HG02571 (cell line): ENCODE measurements around the gene TFR2.
"Not testable (repeated sequence)": the region's sequence is repeated elsewhere in the genome, so short reads cannot be mapped to it uniquely, and the experiment has no call there.

Experiments
- ATAC-seq: cut with Tn5 transposase; IDR thresholded peaks from one replicate; pipeline ENCODE4 v1.9.1; 2021; ENCODE audit warnings: mild to moderate bottlenecking, moderate library complexity; ENCODE audit not compliant: unreplicated experiment

The TFR2 gene

GRCh38 chr7:100678291-100678984 lies 37.1 kb upstream of the TFR2 start:
- no peak for ATAC-seq

- ATAC-seq: no peak
Measured at GRCh38 chr7:100677308-100678267, 36.2 kb upstream of the TFR2 start.

- no peak for ATAC-seq
Measured at GRCh38 chr7:100676501-100677306, 35.4 kb upstream of the TFR2 start.

- peak; percentile 34 for ATAC-seq
Measured at GRCh38 chr7:100675581-100676350, 34.4 kb upstream of the TFR2 start.

DNA sequence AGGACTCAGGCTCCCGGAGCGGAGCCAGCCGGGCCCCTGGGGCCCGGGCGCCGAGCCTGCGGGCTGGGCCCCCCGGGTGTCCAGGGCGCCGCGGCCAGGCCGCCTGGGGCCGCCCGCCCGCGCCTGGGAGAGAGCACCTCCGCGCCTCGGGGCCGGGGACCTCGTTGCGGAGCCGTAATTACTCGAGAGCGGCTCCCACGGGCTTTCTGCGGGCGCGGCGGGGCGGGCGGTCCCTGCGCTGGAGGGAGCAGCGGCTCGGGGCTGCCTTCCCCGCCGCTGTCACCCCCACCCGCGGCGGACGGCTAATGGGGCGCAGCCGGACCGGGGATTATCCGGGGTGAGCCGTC lies 33.7 kb upstream of the TFR2 start:
- no peak for ATAC-seq

GRCh38 chr7:100674411-100675104 lies 33.2 kb upstream of the TFR2 start:
- no peak for ATAC-seq

- ATAC-seq: no peak
Measured at GRCh38 chr7:100673942-100674410, 32.6 kb upstream of the TFR2 start.

- peak; percentile 52 for ATAC-seq
Measured at GRCh38 chr7:100673302-100673941, 32.1 kb upstream of the TFR2 start, which contains the start of gene GNB2. Gene GNB2, plus strand, starts transcription at chr7:100673740. Its CDS starts 2,526 bp downstream, at chr7:100676266.

DNA sequence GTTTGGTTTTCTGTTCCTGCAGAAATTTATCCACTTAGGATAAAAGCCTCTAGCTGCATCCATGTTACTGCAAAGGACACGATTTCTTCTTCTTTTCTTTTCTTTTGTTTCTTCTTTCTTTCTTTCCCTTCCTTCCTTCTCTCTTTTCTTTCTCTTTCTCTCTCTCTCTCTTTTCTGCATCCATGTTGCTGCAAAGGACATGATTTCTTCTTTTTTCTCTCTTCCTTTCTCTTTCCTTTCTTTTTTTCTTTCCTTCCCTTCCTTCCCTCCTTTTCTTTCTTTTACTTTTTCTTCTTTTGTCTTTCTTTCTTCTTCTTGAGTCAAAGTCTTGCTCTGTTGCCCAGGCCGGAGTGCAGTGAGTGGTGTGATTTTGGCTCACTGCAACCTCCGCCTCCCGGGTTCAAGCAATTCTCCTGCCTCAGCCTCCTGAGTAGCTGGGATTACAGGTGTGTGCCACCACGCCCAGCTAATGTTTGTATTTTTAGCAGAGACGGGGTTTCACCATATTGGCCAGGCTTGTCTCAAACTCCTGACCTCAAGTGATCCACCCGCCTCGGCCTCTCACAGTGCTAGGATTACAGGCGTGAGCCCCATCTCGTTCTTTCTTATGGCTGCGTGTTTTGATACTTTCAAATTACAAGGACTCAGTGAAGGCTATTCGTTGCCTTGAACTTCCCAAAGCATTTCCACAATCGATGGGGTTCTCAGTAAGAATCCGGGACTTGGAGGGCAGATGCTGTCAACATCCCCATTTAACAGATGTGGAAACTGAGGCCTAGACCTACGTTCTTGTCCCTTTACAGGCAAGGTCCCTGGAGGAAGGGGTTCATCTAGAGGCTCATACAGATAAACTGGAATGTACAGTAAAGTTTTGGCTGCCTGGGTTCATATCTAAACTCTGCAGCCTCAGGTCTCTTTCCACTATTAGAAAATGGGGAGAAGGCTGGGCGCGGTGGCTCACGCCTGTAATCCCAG lies 30.3 kb upstream of the TFR2 start:
- ATAC-seq: no peak

DNA sequence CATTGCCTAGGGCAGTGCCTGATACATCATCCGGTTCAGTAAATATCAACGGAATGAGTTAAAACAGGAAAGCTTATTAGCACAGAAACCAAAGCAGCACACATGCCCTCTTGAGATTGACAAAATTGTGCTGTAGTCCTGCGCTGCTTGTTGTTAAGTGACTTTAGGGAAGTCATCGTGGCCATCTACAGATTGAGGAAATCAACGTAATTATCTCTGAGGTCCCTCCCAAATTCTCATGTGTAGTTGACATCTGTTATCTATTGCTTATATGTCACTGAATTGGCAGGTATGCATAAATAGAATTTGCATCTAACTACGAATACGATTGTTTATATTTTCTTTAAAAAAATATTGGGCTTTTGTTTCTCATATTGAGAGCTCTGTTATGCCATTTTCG lies 28.7 kb upstream of the TFR2 start:
- no peak for ATAC-seq

DNA sequence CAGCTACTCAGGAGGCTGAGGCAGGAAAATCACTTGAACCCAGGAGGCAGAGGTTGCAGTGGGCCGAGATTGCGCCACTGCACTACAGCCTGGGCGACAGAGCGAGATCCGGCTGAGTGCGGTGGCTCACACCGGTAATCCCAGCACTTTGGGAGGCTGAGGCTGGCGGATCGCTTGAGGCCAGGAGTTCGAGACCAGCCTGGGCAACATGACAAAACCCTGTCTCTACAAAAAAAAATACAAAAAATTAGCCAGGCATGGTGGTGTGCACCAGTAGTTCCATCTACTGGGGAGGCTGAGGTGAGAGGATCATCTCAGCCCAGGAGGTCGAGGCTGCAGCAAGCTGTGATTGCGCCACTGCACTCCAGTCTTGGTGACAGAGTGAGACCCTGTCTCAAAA lies 27.8 kb upstream of the TFR2 start:
- ATAC-seq: not testable (repeated sequence)

DNA sequence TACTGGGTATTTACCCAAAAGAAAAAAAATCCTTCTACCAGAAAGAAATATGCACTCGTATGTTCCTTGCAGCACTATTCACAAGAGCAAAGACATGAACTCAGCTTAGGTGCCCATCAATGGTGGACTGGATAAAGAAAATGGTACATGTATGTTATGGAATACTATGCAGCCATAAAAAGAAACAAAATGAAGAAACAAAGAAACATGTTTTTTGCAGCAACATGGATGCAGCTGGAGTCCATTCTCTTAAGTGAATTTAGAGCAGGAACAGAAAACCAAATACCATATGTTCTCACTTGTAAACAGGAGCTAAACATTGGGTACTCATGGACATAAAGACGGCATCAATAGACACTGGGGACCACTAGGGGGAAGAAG lies 26.7 kb upstream of the TFR2 start:
- ATAC-seq: no peak

GRCh38 chr7:100667331-100668068 lies 26.1 kb upstream of the TFR2 start:
- ATAC-seq: no peak

- ATAC-seq: no peak
Measured at GRCh38 chr7:100665168-100665726, 23.9 kb upstream of the TFR2 start.

GRCh38 chr7:100662194-100662776 lies 20.9 kb upstream of the TFR2 start:
- not testable (repeated sequence) for ATAC-seq

- no peak for ATAC-seq
Measured at GRCh38 chr7:100655908-100656674, 14.7 kb upstream of the TFR2 start, which contains the start of gene ACTL6B. Gene ACTL6B, minus strand, starts transcription at chr7:100656448. Its CDS starts 94 bp downstream, at chr7:100656354.
